PFSK-1 (cell line): ENCODE measurements around the gene SEMG1.

Source experiments
- FOXP2 ChIP-seq: optimal IDR thresholded peaks from 2 replicates; pipeline ENCODE3; 2011; ENCODE audit warnings: borderline replicate concordance, control low read depth, inconsistent platforms; ENCODE audit not compliant: insufficient read depth; ENCODE audit errors: extremely low read length, extremely low read depth
- POLR2AphosphoS5 ChIP-seq: IDR thresholded peaks from 2 replicates; pipeline ENCODE4 v1.6.1; 2012; ENCODE audit warnings: low read depth, mild to moderate bottlenecking, control low read depth, low read length, moderate library complexity
- SIN3A ChIP-seq: IDR thresholded peaks from 2 replicates; pipeline ENCODE4 v1.6.1; 2012; ENCODE audit warnings: mild to moderate bottlenecking, low read length, moderate library complexity, borderline replicate concordance; ENCODE audit not compliant: insufficient read depth
- TAF1 ChIP-seq: IDR thresholded peaks from 2 replicates; pipeline ENCODE4 v1.6.1; 2012; ENCODE audit warnings: low read length, control low read depth, borderline replicate concordance; ENCODE audit not compliant: insufficient read depth
- TF ChIP-seq, protein P1 (sequence below), 2 experiments: IDR thresholded peaks; 2 replicates each; pipeline versions ENCODE4 v1.6.1 to v1.8.0; 2011 to 2012; ENCODE audit warnings: low read depth in 2 of 2, low read length in 2 of 2, control low read depth in 1 of 2, inconsistent platforms in 1 of 2, mild to moderate bottlenecking in 1 of 2, moderate library complexity in 1 of 2; ENCODE audit not compliant: insufficient read depth in 1 of 2

Gene SEMG1

GRCh38 chr20:45257711-45258110, 50.9 kb downstream of the SEMG1 start:
- TF ChIP-seq POLR2AphosphoS5 = no peak
- no peak for TF ChIP-seq SIN3A
- TF ChIP-seq TAF1 = no peak
- no peak for TF ChIP-seq FOXP2
- TF ChIP-seq, protein P1, sequence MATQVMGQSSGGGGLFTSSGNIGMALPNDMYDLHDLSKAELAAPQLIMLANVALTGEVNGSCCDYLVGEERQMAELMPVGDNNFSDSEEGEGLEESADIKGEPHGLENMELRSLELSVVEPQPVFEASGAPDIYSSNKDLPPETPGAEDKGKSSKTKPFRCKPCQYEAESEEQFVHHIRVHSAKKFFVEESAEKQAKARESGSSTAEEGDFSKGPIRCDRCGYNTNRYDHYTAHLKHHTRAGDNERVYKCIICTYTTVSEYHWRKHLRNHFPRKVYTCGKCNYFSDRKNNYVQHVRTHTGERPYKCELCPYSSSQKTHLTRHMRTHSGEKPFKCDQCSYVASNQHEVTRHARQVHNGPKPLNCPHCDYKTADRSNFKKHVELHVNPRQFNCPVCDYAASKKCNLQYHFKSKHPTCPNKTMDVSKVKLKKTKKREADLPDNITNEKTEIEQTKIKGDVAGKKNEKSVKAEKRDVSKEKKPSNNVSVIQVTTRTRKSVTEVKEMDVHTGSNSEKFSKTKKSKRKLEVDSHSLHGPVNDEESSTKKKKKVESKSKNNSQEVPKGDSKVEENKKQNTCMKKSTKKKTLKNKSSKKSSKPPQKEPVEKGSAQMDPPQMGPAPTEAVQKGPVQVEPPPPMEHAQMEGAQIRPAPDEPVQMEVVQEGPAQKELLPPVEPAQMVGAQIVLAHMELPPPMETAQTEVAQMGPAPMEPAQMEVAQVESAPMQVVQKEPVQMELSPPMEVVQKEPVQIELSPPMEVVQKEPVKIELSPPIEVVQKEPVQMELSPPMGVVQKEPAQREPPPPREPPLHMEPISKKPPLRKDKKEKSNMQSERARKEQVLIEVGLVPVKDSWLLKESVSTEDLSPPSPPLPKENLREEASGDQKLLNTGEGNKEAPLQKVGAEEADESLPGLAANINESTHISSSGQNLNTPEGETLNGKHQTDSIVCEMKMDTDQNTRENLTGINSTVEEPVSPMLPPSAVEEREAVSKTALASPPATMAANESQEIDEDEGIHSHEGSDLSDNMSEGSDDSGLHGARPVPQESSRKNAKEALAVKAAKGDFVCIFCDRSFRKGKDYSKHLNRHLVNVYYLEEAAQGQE (IDR thresholded peaks at IDR 0.05; ENCODE audit: insufficient read depth in 1 of 2, low read depth in 2 of 2, low read length in 2 of 2) = no peak

GRCh38 chr20:45258259-45258658, 51.4 kb downstream of the SEMG1 start:
- TF ChIP-seq, protein P1 (IDR thresholded peaks at IDR 0.05; ENCODE audit: insufficient read depth in 1 of 2, low read depth in 2 of 2, low read length in 2 of 2) = no peak
- no peak for TF ChIP-seq POLR2AphosphoS5
- TF ChIP-seq FOXP2 = no peak
- TF ChIP-seq TAF1 = no peak
- no peak for TF ChIP-seq SIN3A

DNA sequence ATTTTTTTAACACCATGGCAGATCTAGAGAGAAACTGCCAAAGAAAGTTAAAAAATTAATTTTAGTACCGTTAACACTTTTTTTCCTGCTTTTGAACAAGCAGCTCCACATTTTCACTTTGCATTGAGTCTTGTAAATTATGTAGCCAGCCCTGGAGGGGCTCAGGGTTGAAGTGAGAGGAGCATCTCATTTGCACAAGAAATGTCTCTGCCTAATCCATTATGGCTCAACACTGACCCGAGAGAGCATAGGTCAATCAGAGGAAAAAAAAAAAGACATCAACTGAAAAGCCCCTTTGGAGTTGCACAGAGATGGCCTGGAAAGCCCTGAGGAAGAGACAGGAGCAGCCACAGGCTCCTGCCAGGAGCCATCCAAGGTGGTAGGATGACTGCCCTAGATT, 51.8 kb downstream of the SEMG1 start:
- TF ChIP-seq TAF1 = no peak
- TF ChIP-seq, protein P1 (IDR thresholded peaks at IDR 0.05; ENCODE audit: insufficient read depth in 1 of 2, low read depth in 2 of 2, low read length in 2 of 2) = no peak
- no peak for TF ChIP-seq POLR2AphosphoS5
- TF ChIP-seq FOXP2 = no peak
- no peak for TF ChIP-seq SIN3A
